Natural killer cell (primary cell): ENCODE measurements around the gene ADAM10. TPM values are rescaled to one million over a fixed set of nuclear protein-coding genes. Genes with fewer than 3 reads are reported as not detected.

Experiments used
- ATAC-seq, 3 donors: fragments of 150-1000 bp in 2 of 3; fragments of 200-7000 bp in 1 of 3; cut with Tn5 transposase; 1 replicate in 1 of 3; 2 replicates in 2 of 3; pipeline ENCODE4 v1.10.0; 2021; ENCODE audit warnings: mild to moderate bottlenecking in 2 of 3, moderate library complexity in 2 of 3
- DNase-seq, 2 donors: peaks; one replicate each; pipeline versions ENCODE4 v3.0.0 to v3.0.0-alpha.2; 2013 to 2021; ENCODE audit warnings: mixed read lengths in 1 of 2
- H3K27ac ChIP-seq: one replicate; pipeline ENCODE4 v1.5.1; 2013; ENCODE audit warnings: mild to moderate bottlenecking, low read length
- H3K27me3 ChIP-seq: one replicate; pipeline ENCODE4 v1.6.1; 2013; ENCODE audit warnings: low read length; ENCODE audit not compliant: control insufficient read depth, insufficient read depth
- H3K36me3 ChIP-seq: one replicate; pipeline ENCODE4 v1.6.1; 2013; ENCODE audit warnings: low read length; ENCODE audit not compliant: control insufficient read depth, insufficient read depth
- H3K4me1 ChIP-seq: one replicate; pipeline ENCODE4 v1.6.1; 2013; ENCODE audit warnings: low read length; ENCODE audit not compliant: control insufficient read depth, insufficient read depth
- H3K4me3 ChIP-seq: one replicate; pipeline ENCODE4 v1.5.1; 2013; ENCODE audit warnings: low read length
- H3K9me3 ChIP-seq: one replicate; pipeline ENCODE4 v1.6.1; 2013; ENCODE audit warnings: low read length; ENCODE audit not compliant: control insufficient read depth, insufficient read depth
- H3K27ac Mint-ChIP-seq, 2 donors: one replicate each; pipeline ENCODE4 v1.8.0; 2022; ENCODE audit warnings: mild to moderate bottlenecking in 2 of 2, mixed read lengths in 2 of 2, moderate library complexity in 1 of 2
- H3K27me3 Mint-ChIP-seq, 2 donors: one replicate each; pipeline ENCODE4 v1.8.0; 2022; ENCODE audit warnings: low read depth in 2 of 2, mixed read lengths in 2 of 2
- H3K36me3 Mint-ChIP-seq: one replicate; pipeline ENCODE4 v1.8.0; 2022; ENCODE audit warnings: mixed read lengths
- H3K4me1 Mint-ChIP-seq, 2 donors: one replicate each; pipeline ENCODE4 v1.8.0; 2022; ENCODE audit warnings: mixed read lengths in 2 of 2
- H3K4me3 Mint-ChIP-seq: one replicate; pipeline ENCODE4 v1.8.0; 2022; ENCODE audit warnings: mild to moderate bottlenecking, moderate library complexity, mixed read lengths
- H3K9me3 Mint-ChIP-seq, 2 donors: one replicate each; pipeline ENCODE4 v1.8.0; 2022; ENCODE audit warnings: mixed read lengths in 2 of 2
- WGBS: methylation state at CpG from one replicate; pipeline ENCODE4 v1.1.7; 2013; ENCODE audit warnings: missing lambda C conversion rate; ENCODE audit not compliant: insufficient coverage; 5-methylcytosine and 5-hydroxymethylcytosine counted together
- intact Hi-C: fragments of 100-400 bp; cut with micrococcal nuclease; formaldehyde crosslinking; loops from one replicate; pipeline ENCODE4 v1.14.2; 2022
- total RNA-seq, 4 donors: library from RNA; stranded (reverse); fragments of 120-200 nt in 1 of 4; gene quantifications; one replicate each; pipeline versions ENCODE4 v1.2.3 to v1.2.4, GENCODE V29; 2013 to 2022
- TF ChIP-seq, protein P1 (sequence below): fragments of 200-600 bp; IDR thresholded peaks from one replicate; pipeline ENCODE4 v1.8.0; 2022; ENCODE audit warnings: antibody characterized with exemption

Gene ADAM10
- total RNA-seq, 3 donors from 2014 or later (not counting 1 experiment from before 2014, with no cell fraction given), result 223 to 297 (median 259) TPM

DNA sequence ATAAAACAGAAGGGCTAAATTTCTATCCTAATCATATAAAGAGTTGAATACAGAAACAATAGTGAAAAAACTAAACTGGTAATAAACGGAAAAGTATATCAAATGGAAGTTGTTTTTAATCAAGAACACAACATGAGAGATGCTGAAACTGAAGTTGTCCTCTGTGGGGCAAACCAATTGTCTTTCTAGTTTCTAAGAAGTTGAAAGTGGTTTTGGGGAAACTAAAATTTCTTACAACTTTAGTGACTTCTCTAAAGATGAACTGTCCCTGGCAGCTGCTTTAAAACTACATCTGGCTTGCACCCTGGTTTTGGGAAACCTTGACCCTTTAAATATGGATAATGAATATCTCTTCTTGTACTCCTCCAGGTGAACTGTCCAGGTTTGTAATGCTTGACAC lies 155.6 kb downstream of the ADAM10 start:
- Histone ChIP-seq H3K27ac (no peak overlapping the region), H3K9me3 (no peaks in the 10 kb centered on the region), H3K36me3 (peaks cover 19% of the 10 kb centered on the region), H3K27me3 (no peaks in the 10 kb centered on the region), H3K4me1 (peaks cover 6% of the 10 kb centered on the region), H3K4me3 (no peak overlapping the region)
- Mint-ChIP-seq H3K27ac (no peak overlapping the region), H3K9me3 (no peaks in the 10 kb centered on the region), H3K27me3 (no peaks in the 10 kb centered on the region), H3K4me1 (peaks cover 11 to 25% of the 10 kb centered on the region in 2 donors), H3K4me3 (no peak overlapping the region), H3K36me3 (no peaks in the 10 kb centered on the region)
- intact Hi-C loops, result no loop called here
- no peak for DNase-seq
- TF ChIP-seq, protein P1, sequence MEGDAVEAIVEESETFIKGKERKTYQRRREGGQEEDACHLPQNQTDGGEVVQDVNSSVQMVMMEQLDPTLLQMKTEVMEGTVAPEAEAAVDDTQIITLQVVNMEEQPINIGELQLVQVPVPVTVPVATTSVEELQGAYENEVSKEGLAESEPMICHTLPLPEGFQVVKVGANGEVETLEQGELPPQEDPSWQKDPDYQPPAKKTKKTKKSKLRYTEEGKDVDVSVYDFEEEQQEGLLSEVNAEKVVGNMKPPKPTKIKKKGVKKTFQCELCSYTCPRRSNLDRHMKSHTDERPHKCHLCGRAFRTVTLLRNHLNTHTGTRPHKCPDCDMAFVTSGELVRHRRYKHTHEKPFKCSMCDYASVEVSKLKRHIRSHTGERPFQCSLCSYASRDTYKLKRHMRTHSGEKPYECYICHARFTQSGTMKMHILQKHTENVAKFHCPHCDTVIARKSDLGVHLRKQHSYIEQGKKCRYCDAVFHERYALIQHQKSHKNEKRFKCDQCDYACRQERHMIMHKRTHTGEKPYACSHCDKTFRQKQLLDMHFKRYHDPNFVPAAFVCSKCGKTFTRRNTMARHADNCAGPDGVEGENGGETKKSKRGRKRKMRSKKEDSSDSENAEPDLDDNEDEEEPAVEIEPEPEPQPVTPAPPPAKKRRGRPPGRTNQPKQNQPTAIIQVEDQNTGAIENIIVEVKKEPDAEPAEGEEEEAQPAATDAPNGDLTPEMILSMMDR, result no peak
- no peak for ATAC-seq
- WGBS, result 100% methylated on average over 1 of the region's 1 CpG

DNA sequence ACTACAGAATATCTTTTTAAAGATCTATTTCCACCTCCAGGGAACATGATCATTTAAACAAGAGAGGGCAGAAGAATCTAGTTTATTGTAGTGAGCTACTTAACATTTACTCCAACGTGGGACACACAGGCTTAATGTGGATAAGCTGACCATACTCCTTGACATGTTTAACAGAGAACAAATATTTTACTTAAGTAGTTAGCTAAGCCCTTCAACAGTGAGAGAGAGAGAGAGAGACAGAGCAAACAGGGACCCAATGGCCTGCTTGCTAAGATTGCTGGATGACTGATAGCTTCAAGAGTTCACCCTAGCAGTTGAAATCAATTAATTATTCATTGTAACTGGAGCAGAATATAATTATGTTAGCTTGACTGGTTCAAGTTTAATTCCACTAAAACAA lies 158.6 kb downstream of the ADAM10 start:
- no peaks in the 10 kb centered on the region for H3K9me3 ChIP-seq
- no peak for DNase-seq
- Mint-ChIP-seq H3K27me3 (no peaks in the 10 kb centered on the region), H3K9me3 (no peaks in the 10 kb centered on the region), H3K27ac (peak overlapping the region; percentile 7 to 59), H3K4me3 (no peak overlapping the region), H3K36me3 (no peaks in the 10 kb centered on the region), H3K4me1 (peaks cover 0 to 18% of the 10 kb centered on the region in 2 donors)
- no peak overlapping the region for H3K4me3 ChIP-seq
- TF ChIP-seq, protein P1, result no peak
- no peaks in the 10 kb centered on the region for H3K4me1 ChIP-seq
- H3K27me3 ChIP-seq, result no peaks in the 10 kb centered on the region
- WGBS, result no CpG with 5 or more reads among the region's 1 CpG
- no peak for ATAC-seq
- intact Hi-C loops, result no loop called here
- H3K27ac ChIP-seq, result no peak overlapping the region
- peaks cover 3% of the 10 kb centered on the region for H3K36me3 ChIP-seq

DNA sequence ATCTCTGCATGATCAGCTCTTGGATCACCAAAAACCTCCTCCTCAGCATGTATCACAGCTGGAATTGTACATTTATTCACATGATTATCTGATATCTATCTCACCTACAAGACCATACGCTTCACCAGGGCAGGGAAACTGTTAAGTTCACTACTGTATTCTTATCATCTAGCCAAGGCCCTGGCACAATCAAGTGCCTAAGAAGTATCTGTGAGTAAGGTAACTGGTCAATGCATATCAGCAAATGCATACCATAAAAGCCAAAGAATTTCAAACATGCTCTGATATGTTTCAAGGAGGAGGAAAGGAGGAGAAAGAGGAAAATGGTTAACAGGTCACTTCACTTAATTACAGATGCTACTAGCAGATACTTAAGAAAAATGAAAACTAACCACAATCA lies 159.3 kb downstream of the ADAM10 start:
- DNase-seq, result no peak
- intact Hi-C loops, result no loop called here
- Mint-ChIP-seq H3K4me3 (no peak overlapping the region), H3K4me1 (peaks cover 5 to 22% of the 10 kb centered on the region in 2 donors), H3K27ac (no peak overlapping the region), H3K36me3 (no peaks in the 10 kb centered on the region), H3K9me3 (no peaks in the 10 kb centered on the region), H3K27me3 (no peaks in the 10 kb centered on the region)
- TF ChIP-seq, protein P1, result no peak
- ATAC-seq, result no peak
- WGBS, result 100% methylated on average over 1 of the region's 1 CpG
- Histone ChIP-seq H3K9me3 (no peaks in the 10 kb centered on the region), H3K4me1 (peaks cover 3% of the 10 kb centered on the region), H3K27me3 (no peaks in the 10 kb centered on the region), H3K36me3 (peaks cover 3% of the 10 kb centered on the region), H3K4me3 (no peak overlapping the region), H3K27ac (no peak overlapping the region)

DNA sequence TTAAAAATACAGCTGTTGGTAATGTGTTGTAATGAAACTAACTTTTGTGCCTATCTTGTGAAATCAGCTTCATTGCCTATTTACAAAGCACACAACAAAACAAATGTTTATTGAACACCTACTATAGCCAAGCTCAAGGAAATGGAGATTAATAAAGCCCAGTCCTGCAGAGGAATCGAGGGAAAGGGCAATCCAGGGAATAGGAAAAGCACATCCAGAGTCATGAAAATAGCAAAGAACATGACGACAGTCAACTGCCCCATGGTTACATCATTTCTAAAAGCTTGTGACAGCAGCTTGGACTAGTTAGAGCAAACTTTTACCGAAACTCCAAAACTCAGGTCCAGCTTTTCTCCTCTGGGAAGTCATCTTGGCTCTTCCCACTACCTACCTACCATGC lies 160.5 kb downstream of the ADAM10 start:
- Histone ChIP-seq H3K27me3 (no peaks in the 10 kb centered on the region), H3K4me3 (no peak overlapping the region), H3K9me3 (no peaks in the 10 kb centered on the region), H3K27ac (no peak overlapping the region), H3K4me1 (peaks cover 8% of the 10 kb centered on the region), H3K36me3 (no peaks in the 10 kb centered on the region)
- no peak for DNase-seq
- Mint-ChIP-seq H3K36me3 (no peaks in the 10 kb centered on the region), H3K27me3 (no peaks in the 10 kb centered on the region), H3K4me3 (no peak overlapping the region), H3K9me3 (no peaks in the 10 kb centered on the region), H3K27ac (peak overlapping the region; percentile 24 to 42), H3K4me1 (peaks cover 14 to 34% of the 10 kb centered on the region in 2 donors)
- TF ChIP-seq, protein P1, result no peak
- ATAC-seq, result no peak
- intact Hi-C loops, result no loop called here
- WGBS, result 97% methylated on average over 3 of the region's 3 CpGs
